Measurements from ENCODE around the gene CGB1. TPM values are rescaled to one million over a fixed set of nuclear protein-coding genes. Genes with fewer than 3 reads are reported as not detected.
A peak's percentile ranks its signal among the peaks of the same experiment; 100 is the strongest.
"Not testable (repeated sequence)": the region's sequence is repeated elsewhere in the genome, so short reads cannot be mapped to it uniquely, and the experiment has no call there.

The CGB1 gene
- total RNA-seq, 1 donor from 2014 or later: not detected

GRCh38 chr19:49059053-49059452 lies 22.4 kb upstream of the CGB1 start:
- DNase-seq (ENCODE audit: low spot score in 2 of 2) (no peak), FAIRE-seq (no peak)

DNA sequence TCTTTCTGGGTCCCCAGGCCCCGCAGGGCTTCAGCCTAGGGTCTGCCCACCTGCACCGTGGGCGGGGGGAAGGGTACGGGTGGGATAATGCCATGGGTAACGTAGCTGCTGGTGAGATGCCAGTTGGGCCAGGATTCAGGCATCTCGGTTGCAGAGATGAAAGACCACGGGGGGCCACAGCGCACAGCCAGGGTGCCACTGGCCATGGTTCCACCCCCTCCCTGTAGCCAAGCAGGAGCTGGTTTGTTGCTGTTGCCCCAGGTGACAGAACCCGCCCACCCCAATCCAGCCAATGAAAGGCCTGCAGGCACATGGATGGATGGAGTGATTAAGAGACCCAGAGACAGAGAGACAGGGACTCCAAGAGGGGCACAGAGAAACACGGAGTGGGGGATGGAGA lies 21.9 kb upstream of the CGB1 start:
- peak; percentile 20 to 28 for DNase-seq (ENCODE audit: low spot score in 2 of 2)
- no peak for FAIRE-seq

- FAIRE-seq: no peak
- DNase-seq (ENCODE audit: low spot score in 2 of 2): peak; percentile 51 to 73
Measured at GRCh38 chr19:49057636-49058234, 21.0 kb upstream of the CGB1 start, which contains the start of gene CGB7. Gene CGB7 (minus strand): TSS chr19:49057749. CDS start chr19:49055375, 2,374 bp downstream.

DNA sequence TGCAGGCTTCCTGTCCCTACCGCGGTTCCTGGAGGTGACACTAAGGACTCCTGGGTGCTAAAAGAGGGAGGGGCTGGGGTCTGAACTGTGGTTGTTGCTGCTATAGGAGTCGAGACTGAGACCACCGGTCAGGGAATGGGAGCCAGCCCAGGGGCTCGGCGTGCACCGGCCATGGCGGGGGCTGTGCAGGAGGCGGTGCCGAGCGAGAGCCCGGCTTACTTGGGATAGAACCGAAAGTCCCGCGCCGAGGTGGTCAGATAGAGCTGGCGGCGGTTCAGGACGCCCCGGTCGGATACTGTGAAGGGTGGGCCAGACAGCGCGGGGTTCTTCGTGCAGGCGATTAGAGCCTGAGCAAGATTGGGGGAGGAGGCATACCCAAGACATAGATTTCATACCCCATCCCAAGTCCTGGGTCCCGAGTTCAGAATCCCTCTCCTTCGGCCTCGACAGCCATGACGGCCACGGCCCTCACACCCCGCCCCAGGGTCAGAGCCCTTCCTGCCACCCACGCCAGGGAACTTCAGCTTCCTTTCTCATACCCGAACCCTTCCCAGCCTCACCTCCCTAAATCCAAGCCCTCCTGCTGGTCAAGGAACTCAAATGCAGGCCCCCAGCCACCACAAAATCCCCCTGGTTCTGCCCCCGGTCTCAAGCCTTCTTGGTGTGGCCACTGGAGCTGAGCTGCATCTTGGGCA lies 20.4 kb upstream of the CGB1 start:
- FAIRE-seq; DNase-seq (ENCODE audit: low spot score in 2 of 2): not testable (repeated sequence)

DNA sequence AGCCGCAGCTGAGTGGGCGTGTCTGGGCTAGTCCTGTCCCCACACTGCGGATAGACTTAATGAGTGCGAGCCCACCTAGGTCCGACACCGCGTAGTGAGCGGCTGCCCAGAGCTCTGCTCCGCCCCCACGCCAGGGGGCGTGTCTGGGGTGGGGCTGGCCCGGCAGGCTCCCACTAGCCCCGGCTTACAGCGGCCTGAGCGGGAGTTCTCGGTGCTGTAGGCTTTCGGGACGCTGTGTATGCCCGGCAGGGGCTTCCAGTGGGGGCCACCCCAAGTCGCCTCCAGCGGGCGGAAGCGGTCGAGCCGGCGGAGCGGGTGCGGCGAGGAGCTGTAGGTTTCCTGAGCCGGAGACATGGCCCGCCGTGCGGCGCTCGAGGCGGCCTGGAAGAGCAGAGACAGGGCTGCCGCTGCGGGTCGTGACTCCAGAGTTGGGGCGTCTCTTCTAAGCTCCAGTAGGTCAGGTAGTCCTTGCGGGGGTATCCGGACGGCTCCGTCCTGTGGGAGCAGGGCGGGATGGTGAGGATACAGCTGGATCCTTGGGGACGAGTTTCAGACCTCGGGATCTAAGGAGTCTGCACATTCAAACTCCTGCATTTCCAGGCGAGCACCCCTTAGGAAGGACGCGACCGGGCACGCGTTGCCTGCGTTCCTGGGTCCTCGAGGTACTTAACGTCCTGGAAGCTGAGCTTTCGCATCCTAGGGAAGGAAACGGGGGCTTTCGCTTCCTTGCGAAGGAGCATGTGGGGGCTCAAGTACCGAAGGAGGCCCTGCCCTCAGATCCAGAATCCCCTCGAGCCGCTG lies 19.6 kb upstream of the CGB1 start:
- FAIRE-seq: no peak
- DNase-seq (ENCODE audit: low spot score in 2 of 2): peak; percentile 68 to 79

DNA sequence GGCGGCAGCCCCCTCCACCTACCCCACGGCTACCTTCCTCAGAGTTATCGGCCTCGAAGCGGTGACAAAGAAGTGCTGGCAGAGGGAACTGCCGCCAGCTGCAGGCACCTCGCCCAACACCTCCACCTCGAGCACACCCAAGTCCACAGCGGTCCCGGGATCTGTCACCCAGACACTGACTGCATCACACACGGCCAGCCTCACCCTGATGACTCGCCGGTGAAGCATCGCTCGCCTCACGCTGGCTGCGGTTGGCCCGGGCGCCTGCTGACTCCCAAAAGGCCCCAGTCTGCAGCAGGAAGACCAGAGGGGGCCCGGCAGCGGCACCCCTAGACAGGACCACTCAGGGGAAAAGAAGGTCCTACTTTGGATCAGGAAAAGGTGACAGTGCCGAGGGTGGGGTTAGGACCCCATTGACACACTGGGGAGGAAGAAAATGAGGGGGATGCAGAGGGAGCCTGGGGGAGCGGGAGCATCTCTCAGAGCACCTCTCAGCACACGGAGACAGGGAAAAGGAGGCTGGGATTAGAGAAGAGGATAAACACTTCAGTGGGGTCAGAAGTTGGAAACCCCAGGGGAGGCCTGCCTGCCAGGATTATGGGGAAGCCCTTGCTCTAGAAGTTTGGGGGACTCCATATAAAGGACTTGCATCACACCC lies 13.8 kb upstream of the CGB1 start:
- not testable (repeated sequence) for DNase-seq (ENCODE audit: low spot score in 2 of 2)

DNA sequence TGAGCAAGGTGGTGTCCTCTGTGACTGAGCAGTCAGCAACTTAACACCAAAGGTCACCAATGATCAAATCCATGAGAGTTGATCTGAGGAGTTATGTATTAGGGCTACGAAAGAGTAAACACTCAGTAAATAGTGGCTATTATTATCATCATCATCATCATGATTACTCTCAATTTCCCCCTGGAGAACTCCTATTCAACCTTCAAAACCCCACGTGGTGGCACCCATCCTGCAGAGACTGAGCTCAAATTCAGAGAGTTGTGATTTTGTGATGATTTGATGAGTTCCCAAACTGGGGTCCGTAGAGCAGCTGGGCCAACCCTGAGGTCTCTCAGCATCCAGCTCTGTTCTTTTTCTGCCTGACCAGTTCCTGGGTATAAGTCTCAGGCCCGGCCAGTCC lies 13.1 kb upstream of the CGB1 start:
- DNase-seq (ENCODE audit: low spot score in 2 of 2); FAIRE-seq: not testable (repeated sequence)

More for the DNA sequence above, 13.8 kb upstream of the CGB1 start:
- not testable (repeated sequence) for FAIRE-seq

GRCh38 chr19:49049011-49049410 lies 12.3 kb upstream of the CGB1 start, which contains the start of gene CGB8:
Gene CGB8 (minus strand): TSS chr19:49049111. CDS start chr19:49048739, 372 bp downstream.
- FAIRE-seq; DNase-seq (ENCODE audit: low spot score in 2 of 2): not testable (repeated sequence)

- not testable (repeated sequence) for DNase-seq (ENCODE audit: low spot score in 2 of 2); FAIRE-seq
Measured at GRCh38 chr19:49043548-49043947, 6.9 kb upstream of the CGB1 start, which contains the start of gene CGB5. Gene CGB5 (plus strand): TSS chr19:49043848. CDS start chr19:49044210, 362 bp downstream.

DNA sequence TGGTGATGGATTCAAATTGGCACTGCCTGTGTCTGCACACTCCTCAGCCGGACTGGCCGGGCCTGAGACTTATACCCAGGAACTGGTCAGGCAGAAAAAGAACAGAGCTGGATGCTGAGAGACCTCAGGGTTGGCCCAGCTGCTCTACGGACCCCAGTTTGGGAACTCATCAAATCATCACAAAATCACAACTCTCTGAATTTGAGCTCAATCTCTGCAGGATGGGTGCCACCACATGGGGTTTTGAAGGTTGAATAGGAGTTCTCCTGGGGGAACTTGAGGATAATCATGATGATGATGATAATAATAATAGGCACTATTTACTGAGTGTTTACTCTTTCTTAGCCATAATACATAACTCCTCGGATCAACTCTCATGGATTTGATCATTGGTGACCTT lies 6.0 kb upstream of the CGB1 start:
- DNase-seq (ENCODE audit: low spot score in 2 of 2); FAIRE-seq: not testable (repeated sequence)

DNA sequence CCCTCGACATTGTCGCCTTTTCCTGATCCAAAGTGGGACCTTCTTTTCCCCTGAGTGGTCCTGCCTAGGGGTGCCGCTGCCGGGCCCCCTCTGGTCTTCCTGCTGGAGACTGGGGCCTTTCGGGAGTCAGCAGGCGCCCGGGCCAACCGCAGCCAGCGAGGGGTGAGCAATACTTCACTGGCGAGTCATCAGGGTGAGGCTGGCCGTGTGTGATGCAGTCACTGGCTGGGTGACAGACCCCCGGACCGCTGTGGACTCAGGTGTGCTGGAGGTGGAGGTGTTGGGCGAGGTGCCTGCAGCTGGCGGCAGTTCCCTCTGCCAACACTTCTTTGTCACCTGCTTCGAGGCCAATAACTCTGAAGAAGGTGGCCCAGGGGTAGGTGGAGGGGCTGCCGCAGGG lies 5.5 kb upstream of the CGB1 start:
- no peak for FAIRE-seq

GRCh38 chr19:49039736-49040135 lies 3.0 kb upstream of the CGB1 start:
- not testable (repeated sequence) for FAIRE-seq

More for the DNA sequence above, 5.5 kb upstream of the CGB1 start:
- DNase-seq (ENCODE audit: low spot score in 2 of 2): no peak

DNA sequence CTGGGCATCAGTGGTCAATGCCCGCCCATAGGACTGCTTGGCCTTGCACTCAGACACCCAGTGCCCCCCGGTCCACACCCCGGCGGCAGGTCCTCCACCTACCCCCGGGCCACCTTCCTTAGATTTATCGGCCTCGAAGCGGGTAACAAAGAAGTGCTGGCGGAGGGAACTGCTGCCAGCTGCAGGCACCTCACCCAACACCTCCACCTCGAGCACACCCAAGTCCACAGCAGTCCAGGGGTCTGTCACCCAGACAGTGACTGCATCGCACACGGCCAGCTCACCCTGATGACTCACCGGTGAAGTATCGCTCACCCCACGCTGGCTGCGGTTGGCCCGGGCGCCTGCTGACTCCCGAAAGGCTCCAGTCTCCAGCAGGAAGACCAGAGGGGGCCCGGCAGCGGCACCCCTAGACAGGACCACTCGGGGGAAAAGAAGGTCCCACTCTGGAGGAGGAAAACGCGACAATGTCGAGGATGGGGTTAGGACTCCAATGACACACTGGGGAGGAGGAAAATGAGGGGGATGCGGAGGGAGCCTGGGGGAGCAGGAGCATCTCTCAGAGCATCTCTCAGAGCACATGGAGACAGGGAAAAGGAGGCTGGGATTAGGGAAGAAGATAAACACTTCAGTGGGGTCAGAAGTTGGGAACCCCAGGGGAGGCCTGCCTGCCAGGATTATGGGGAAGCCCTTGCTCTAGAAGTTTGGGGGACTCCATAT lies 2.0 kb upstream of the CGB1 start:
- not testable (repeated sequence) for FAIRE-seq; DNase-seq (ENCODE audit: low spot score in 2 of 2)

More at GRCh38 chr19:49039736-49040135, 3.0 kb upstream of the CGB1 start:
- DNase-seq (ENCODE audit: low spot score in 2 of 2): not testable (repeated sequence)

DNA sequence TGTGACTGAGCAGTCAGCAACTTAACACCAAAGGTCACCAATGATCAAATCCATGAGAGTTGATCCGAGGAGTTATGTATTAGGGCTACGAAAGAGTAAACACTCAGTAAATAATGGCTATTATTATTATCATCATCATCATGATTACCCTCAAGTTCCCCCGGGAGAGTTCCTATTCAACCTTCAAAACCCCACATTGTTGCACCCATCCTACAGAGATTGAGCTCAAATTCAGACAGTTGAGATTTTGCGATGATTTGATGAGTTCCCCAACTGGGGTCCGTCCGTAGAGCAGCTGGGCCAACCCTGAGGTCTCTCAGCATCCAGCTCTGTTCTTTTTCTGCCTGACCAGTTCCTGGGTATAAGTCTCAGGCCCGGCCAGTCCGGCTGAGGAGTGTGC lies 1.4 kb upstream of the CGB1 start:
- not testable (repeated sequence) for FAIRE-seq; DNase-seq (ENCODE audit: low spot score in 2 of 2)

DNA sequence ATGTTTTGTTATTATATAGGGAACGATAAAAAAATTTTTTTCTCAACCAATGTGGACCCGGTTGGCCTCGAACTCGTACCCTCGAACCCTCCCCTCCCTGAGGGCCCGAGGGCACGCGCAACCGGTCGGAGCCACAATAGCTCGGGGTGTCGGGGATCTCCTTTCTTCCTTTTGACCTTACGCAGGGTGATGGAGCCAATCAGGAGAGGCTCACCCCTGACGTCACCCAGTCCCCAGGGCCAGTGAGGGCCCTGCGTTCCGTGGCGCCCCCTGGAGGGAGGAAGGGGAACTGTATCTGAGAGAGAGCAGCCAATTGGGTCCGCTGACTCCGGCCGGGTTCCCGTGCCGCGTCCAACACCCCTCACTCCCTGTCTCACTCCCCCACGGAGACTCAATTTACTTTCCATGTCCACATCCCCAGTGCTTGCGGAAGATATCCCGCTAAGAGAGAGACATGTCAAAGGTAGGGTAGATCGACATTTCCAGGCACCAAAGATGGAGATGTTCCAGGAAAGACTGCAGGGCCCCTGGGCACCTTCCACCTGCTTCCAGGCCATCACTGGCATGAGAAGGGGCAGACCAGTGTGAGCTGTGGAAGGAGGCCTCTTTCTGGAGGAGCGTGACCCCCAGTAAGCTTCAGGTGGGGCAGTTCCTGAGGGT lies 4.9 kb downstream of the CGB1 start, which contains the start of gene CGB2:
Gene CGB2 (plus strand): TSS at position 249 of the 660 bp plus-strand sequence. CDS start 206 bp downstream, at position 455.
- not testable (repeated sequence) for FAIRE-seq; DNase-seq (ENCODE audit: low spot score in 2 of 2)

DNA sequence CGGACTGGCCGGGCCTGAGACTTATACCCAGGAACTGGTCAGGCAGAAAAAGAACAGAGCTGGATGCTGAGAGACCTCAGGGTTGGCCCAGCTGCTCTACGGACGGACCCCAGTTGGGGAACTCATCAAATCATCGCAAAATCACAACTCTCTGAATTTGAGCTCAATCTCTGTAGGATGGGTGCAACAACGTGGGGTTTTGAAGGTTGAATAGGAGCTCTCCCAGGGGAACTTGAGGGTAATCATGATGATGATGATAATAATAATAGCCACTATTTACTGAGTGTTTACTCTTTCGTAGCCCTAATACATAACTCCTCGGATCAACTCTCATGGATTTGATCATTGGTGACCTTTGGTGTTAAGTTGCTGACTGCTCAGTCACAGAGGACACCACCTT lies 6.4 kb downstream of the CGB1 start:
- FAIRE-seq; DNase-seq (ENCODE audit: low spot score in 2 of 2): not testable (repeated sequence)

DNA sequence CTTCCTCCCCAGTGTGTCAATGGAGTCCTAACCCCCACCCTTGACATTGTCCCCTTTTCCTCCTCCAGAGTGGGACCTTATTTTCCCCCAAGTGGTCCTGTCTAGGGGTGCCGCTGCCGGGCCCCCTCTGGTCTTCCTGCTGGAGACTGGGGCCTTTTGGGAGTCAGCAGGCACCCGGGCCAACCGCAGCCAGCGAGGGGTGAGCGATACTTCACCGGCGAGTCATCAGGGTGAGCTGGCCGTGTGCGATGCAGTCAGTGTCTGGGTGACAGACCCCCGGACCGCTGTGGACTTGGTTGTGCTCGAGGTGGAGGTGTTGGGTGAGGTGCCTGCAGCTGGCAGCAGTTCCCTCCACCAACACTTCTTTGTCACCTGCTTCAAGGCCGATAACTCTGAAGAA lies 6.9 kb downstream of the CGB1 start:
- not testable (repeated sequence) for FAIRE-seq; DNase-seq (ENCODE audit: low spot score in 2 of 2)

DNA sequence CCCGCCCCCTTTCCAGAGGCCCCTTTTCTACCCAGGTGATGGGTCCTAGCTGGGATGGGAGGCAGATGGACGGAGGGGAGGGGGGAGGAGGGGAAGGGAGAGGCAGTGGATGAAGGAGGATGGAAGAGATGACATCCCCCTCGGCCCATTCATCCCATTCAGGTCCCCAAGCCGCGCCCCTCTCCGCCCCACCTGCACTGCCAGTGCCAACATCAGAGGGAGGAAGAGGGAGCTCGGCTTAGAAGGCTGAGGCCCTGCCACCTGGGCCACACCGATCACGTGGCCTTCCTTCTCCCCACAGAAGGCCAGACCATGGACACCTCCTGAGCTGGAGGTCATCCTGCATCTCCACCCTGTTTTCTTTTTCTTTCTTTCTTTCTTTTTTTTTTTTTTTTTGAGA lies 8.0 kb downstream of the CGB1 start:
- not testable (repeated sequence) for DNase-seq (ENCODE audit: low spot score in 2 of 2); FAIRE-seq

DNA sequence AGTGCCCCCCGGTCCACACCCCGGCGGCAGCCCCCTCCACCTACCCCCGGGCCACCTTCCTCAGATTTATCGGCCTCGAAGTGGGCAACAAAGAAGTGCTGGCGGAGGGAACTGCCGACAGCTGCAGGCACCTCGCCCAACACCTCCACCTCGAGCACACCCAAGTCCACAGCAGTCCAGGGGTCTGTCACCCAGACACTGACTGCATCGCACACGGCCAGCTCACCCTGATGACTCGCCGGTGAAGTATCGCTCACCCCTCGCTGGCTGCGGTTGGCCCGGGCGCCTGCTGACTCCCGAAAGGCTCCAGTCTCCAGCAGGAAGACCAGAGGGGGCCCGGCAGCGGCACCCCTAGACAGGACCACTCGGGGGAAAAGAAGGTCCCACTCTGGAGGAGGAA lies 11.1 kb downstream of the CGB1 start:
- FAIRE-seq: not testable (repeated sequence)

More for the DNA sequence above, 11.1 kb downstream of the CGB1 start:
- not testable (repeated sequence) for DNase-seq (ENCODE audit: low spot score in 2 of 2)

All from frontal cortex (tissue), 4 donors.